Ramos (cell line): ENCODE results near the gene ORAI2.

Experiments used
- in situ Hi-C: fragments of 300-500 bp; cut with MboI; formaldehyde crosslinking; loops from one replicate; pipeline ENCODE4 v1.14.3; 2022; ENCODE audit warnings: low sequenced_read_pairs; ENCODE audit not compliant: unreplicated experiment

Gene ORAI2

GRCh38 chr7:102439963-102440795 is 6.8 kb downstream of the ORAI2 start:
- in situ Hi-C loops, result loop anchor here (10.0 kb wide), 1 partner anchor 575 kb away; no protein-coding TSS in a partner anchor

- in situ Hi-C loops, result loop anchor here (5.0 to 10.0 kb wide), 2 partner anchors 38 to 580 kb away; no protein-coding TSS in a partner anchor
These were observed 11.7 kb downstream of the ORAI2 start for GRCh38 chr7:102444961-102445673.

DNA sequence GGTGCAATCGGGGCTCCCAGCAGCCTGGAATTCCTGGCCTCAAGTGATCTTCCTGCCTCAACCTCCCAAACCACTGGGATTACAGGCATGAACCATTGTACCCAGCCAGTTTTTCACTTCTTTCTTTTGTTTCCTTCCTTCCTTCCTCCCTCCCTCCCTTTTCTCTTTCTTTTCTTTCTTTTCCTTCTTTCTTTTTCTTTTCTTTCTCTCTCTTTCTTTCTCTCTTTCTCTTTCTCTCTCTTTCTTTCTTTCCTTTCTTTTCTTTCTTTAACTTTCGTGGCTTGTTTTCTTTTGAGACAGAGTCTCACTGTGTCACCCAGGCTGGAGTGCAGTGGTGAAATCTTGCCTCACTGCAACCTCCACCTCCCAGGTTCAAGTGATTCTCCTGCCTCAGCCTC is 12.3 kb downstream of the ORAI2 start:
- in situ Hi-C loops, result loop anchor here (5.0 to 10.0 kb wide), 2 partner anchors 38 to 581 kb away; no protein-coding TSS in a partner anchor

DNA sequence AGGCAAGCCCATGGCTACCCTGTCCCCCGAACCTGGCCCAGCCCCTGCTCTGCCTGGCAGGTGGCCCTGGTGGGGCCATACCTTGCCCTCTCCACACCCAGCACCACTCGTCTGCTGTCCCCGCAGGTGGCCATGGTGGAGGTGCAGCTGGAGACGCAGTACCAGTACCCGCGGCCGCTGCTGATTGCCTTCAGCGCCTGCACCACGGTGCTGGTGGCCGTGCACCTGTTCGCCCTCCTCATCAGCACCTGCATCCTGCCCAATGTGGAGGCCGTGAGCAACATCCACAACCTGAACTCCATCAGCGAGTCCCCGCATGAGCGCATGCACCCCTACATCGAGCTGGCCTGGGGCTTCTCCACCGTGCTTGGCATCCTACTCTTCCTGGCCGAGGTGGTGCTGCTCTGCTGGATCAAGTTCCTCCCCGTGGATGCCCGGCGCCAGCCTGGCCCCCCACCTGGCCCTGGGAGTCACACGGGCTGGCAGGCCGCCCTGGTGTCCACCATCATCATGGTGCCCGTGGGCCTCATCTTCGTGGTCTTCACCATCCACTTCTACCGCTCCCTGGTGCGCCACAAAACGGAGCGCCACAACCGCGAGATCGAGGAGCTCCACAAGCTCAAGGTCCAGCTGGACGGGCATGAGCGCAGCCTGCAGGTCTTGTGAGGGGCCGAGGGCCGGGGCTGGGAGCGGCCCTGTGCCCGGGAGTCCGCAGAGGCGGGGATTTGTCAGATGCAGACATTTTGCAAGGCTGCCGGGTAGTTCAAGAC is 13.2 kb downstream of the ORAI2 start:
- in situ Hi-C loops, result loop anchor here (5.0 to 10.0 kb wide), 2 partner anchors 39 to 582 kb away; no protein-coding TSS in a partner anchor

DNA sequence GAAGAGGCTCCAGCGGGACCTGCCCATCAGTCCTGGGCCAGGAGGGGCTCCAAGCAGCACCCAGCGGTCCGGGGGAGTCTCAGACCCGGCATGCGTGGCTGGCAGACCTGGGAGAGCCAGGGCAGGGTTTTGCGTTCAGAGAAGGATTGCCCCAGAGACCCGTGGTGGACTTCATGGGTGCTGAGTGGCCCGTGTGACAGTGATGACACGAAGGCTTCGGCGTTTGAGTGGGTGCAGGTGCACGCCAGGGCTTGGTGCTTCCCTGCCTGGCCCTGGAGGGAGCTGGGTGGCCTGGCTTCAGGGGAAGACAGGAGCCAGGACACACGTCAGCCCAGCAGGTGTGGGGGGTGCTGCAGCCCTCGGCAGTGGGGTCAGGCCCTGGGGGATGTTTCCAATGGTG is 13.9 kb downstream of the ORAI2 start:
- in situ Hi-C loops, result loop anchor here (5.0 to 10.0 kb wide), 2 partner anchors 40 to 583 kb away; no protein-coding TSS in a partner anchor

DNA sequence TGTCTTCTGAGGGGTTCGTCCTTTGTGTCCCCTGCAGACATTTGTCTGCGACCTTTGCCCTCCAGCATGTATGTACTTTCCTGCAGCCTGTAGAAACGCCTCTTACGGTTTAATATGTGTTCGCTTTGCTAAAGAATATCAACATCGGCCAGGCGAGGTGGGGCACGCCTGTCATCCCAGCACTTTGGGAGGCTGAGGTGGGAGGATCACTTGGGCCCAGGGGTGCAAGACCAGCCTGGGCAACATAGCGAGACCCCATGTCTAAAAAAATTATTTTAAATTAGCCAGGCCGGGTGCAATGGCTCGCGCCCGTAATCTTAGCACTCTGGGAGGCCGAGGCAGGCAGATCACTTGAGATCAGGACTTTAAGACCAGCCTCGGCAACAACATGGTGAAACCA is 15.8 kb downstream of the ORAI2 start:
- in situ Hi-C loops, result loop anchor here (5.0 to 10.0 kb wide), 2 partner anchors 42 to 584 kb away; no protein-coding TSS in a partner anchor

DNA sequence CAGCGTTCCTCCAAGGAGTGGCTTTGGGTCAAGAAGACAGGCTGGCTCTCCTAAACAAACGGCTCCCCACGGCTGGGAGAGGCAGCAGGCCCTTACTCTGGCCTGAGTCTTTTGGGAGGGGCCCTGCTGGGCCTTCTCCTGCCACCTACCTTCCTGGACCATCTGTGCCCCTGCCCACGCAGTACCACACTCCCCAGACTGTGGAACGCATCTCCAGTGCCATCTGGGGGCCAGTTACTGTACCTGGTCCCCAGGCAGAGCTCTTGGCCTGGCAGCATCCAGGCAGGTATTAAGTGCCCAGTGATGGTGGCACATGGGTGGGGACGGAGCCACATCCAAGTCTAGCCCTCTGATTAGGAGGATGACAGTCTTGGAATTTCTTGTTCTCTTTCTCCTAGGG is 16.9 kb downstream of the ORAI2 start:
- in situ Hi-C loops, result loop anchor here (25.0 kb wide), 2 partner anchors 287 to 1588 kb away; partner anchors contain the start of genes FAM185A, SLC12A9 and TRIP6

- in situ Hi-C loops, result loop anchor here (25.0 kb wide), 2 partner anchors 286 to 1589 kb away; partner anchors contain the start of genes FAM185A, SLC12A9 and TRIP6
These were observed 18.1 kb downstream of the ORAI2 start for GRCh38 chr7:102451371-102452054.

DNA sequence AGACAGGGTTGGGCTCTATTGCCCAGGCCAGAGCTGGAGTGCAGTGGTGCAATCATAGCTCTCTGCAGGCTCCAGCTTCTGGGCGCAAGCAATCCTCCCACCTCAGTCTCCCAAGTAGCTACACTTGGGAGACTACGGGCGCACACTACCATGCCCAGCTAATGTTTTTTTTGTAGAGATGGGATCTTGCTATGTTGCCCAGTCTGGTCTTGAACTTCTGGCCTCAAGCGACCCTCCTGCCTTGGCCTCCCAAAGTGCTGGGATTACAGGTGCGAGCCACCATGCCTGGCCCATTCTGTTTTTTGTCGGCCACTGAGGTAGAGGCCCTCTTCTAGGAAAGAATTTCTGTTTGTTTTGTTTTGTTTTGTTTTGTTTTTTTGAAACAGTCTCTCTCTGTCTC is 19.1 kb downstream of the ORAI2 start:
- in situ Hi-C loops, result loop anchor here (25.0 kb wide), 2 partner anchors 285 to 1590 kb away; partner anchors contain the start of genes FAM185A, SLC12A9 and TRIP6

DNA sequence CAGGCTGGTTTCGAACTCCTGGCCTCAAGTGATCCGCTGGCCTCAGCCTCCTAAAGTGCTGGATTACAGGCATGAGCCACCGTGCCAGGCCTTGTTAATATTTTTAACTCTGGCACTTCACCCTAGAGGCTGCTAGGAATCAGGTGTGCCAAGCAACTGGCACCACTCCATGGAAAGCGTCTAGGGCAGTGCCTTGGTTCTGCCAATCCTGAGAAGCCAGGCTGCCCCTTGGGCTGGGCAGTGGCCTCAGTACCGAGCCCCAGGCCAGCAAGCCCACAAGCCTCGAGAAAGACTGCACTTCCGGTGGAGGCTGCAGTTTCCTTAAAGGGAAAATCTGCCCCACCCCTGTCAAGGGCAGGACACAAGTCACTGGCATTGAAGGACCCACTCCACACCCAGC is 19.9 kb downstream of the ORAI2 start:
- in situ Hi-C loops, result loop anchor here (25.0 kb wide), 2 partner anchors 284 to 1591 kb away; partner anchors contain the start of genes FAM185A, SLC12A9 and TRIP6

DNA sequence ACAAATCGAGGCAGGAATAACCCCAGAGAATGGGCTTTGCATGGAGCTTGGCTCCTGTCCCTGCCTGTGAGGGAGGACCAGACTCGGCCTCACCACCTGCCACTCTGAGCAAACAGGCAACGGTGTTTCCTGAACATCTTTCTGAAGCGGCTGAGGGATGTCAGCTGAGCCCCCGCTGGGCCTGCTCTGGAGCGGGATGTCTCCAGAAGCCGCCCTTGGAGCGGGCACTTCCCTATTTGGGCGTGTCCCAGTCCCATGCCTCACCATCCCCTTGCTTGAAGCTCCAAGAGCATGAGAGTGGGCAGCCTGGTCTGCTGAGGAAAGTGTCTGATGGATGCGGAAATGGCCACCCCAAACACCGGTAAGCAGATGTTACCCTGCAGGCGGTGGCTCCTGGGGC is 21.1 kb downstream of the ORAI2 start:
- in situ Hi-C loops, result loop anchor here (25.0 kb wide), 2 partner anchors 283 to 1592 kb away; partner anchors contain the start of genes FAM185A, SLC12A9 and TRIP6

- in situ Hi-C loops, result loop anchor here (25.0 kb wide), 2 partner anchors 282 to 1593 kb away; partner anchors contain the start of genes FAM185A, SLC12A9 and TRIP6
These were observed 21.6 kb downstream of the ORAI2 start for GRCh38 chr7:102454932-102455331.

- in situ Hi-C loops, result loop anchor here (25.0 kb wide), 2 partner anchors 282 to 1593 kb away; partner anchors contain the start of genes FAM185A, SLC12A9 and TRIP6
These were observed 22.2 kb downstream of the ORAI2 start for GRCh38 chr7:102455596-102455995.

DNA sequence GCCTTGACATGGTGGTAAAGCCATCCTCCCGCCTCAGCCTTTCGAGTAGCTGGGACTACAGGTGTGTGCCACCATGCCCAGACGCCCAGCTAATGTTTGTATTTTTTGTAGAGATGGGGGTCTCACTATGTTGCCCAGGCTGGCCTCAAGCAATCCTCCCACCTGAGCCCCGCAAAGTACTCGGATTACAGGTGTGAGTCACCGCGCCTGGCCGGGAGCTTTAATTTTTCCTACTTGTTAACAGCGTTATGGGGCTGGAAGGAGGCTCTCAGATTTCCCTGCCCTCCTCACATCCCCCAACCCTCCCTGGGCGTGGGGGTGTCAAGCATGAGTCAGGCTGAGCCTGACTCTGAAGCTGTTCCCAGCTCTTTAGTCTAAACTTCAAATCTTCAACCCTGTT is 23.0 kb downstream of the ORAI2 start:
- in situ Hi-C loops, result loop anchor here (25.0 kb wide), 2 partner anchors 281 to 1594 kb away; partner anchors contain the start of genes FAM185A, SLC12A9 and TRIP6

GRCh38 chr7:102457352-102457924 is 24.1 kb downstream of the ORAI2 start:
- in situ Hi-C loops, result loop anchor here (25.0 kb wide), 2 partner anchors 280 to 1595 kb away; partner anchors contain the start of genes FAM185A, SLC12A9 and TRIP6

GRCh38 chr7:102459221-102459844 is 26.0 kb downstream of the ORAI2 start:
- in situ Hi-C loops, result loop anchor here (25.0 kb wide), 2 partner anchors 278 to 1597 kb away; partner anchors contain the start of genes FAM185A, SLC12A9 and TRIP6

DNA sequence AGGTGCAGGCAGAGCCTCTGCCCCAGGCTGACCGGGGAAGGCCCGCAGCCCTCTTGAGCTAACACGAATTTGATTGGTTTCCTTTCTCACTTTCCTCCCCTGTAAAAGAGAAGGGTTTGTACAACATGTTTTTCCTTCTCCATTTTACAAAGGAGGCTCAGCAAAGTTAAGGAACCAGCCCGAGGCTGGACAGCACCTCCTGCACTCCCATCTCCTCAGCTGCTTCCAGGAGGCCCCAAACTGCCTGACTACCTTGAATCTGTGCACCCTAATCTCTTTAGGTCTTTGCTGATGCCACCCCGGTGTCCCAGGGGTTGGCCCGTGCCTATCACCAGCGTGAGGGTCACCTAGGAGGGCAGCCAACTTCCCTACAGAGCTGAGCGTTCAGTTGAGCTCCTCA is 27.1 kb downstream of the ORAI2 start:
- in situ Hi-C loops, result loop anchor here (25.0 kb wide), 2 partner anchors 277 to 1598 kb away; partner anchors contain the start of genes FAM185A, SLC12A9 and TRIP6
